ENCODE measurements around the gene CEP83.

GRCh38 chr12:94265539-94265938, 194.1 kb downstream of the CEP83 start:
- TF ChIP-seq POLR2A (IDR thresholded peaks at IDR 0.05) (no peak), CTCF (IDR thresholded peaks at IDR 0.05) (no peak), POLR2AphosphoS5 (IDR thresholded peaks at IDR 0.05; ENCODE audit: insufficient read depth in 1 of 2, low read depth in 1 of 2) (no peak)

All from vagina (tissue), 2 donors.